ENCODE measurements around the gene MAD1L1.

DNA sequence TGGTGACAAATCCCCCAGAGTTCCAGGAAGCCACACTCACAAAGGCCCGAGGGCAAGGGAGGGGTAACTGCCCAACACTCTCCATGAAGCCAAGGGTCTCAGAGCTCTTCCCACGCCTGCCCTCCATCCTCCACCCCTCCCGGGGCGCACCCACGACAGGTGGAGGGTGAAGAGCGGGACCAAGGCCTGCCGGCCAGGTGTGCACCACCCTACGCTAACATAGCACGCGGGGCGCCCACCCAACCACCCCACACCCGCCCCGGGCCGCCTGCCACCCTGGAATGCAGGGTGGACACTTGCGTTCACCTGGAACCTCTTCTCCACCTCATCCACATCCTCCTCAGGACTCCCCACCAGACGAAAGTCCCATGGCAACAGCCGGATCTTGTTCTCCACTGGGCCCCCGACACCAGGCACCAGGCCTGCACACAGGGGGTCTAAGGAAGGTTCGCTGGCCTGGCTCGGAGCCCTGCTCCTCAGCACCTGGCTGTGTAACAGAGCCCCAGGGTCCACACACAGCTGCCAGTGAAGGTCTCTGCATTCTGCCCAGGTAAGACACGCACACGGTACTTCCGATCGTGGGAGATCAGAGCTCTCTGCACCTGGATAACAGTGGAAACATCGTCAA, 32.7 kb downstream of the MAD1L1 start:
- no peak for TF ChIP-seq EZH2 (IDR thresholded peaks at IDR 0.05; ENCODE audit: low read depth)
- TF ChIP-seq, protein P1, sequence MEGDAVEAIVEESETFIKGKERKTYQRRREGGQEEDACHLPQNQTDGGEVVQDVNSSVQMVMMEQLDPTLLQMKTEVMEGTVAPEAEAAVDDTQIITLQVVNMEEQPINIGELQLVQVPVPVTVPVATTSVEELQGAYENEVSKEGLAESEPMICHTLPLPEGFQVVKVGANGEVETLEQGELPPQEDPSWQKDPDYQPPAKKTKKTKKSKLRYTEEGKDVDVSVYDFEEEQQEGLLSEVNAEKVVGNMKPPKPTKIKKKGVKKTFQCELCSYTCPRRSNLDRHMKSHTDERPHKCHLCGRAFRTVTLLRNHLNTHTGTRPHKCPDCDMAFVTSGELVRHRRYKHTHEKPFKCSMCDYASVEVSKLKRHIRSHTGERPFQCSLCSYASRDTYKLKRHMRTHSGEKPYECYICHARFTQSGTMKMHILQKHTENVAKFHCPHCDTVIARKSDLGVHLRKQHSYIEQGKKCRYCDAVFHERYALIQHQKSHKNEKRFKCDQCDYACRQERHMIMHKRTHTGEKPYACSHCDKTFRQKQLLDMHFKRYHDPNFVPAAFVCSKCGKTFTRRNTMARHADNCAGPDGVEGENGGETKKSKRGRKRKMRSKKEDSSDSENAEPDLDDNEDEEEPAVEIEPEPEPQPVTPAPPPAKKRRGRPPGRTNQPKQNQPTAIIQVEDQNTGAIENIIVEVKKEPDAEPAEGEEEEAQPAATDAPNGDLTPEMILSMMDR (conservative IDR thresholded peaks at IDR 0.05) = no peak

Data from PC-9 (cell line).